ENCODE data around the gene CCDC116.

CCDC116 gene

GRCh38 chr22:21646608-21647590, 14.3 kb downstream of the CCDC116 start:
- Histone ChIP-seq H4K20me1 (ENCODE audit: insufficient read depth, low read length) (no peaks in the 10 kb centered on the region), H2AFZ (ENCODE audit: low read length) (no peak overlapping the region), H3K4me2 (ENCODE audit: low read depth, low read length) (no peak overlapping the region), H3K36me3 (replicated peaks; ENCODE audit: insufficient read depth, low read length) (no peaks in the 10 kb centered on the region), H3F3A (ENCODE audit: insufficient read depth, low read length) (peaks cover 20% of the 10 kb centered on the region), H3K9me3 (replicated peaks; ENCODE audit: insufficient read depth, low read length) (no peaks in the 10 kb centered on the region), H3K27ac (ENCODE audit: low read length) (no peak overlapping the region), H3K9me2 (replicated peaks; ENCODE audit: insufficient read depth, low read length) (no peaks in the 10 kb centered on the region), H3K79me2 (ENCODE audit: low read length) (peaks cover 13% of the 10 kb centered on the region), H3K4me3 (ENCODE audit: low read length) (no peak overlapping the region), H3K9ac (ENCODE audit: low read length) (no peak overlapping the region), H3K27me3 (replicated peaks; ENCODE audit: insufficient read depth, low read length) (no peaks in the 10 kb centered on the region), H3K4me1 (ENCODE audit: low read length) (peaks cover 7% of the 10 kb centered on the region)
- peak; percentile 80 for DNase-seq
- TF ChIP-seq CTCF (IDR thresholded peaks at IDR 0.05; ENCODE audit: low read length): peak; percentile 86
- no peak for TF ChIP-seq EZH2 (optimal IDR thresholded peaks at IDR 0.05; ENCODE audit: low read depth, low read length)
- no peak for TF ChIP-seq EZH2phosphoT487 (IDR thresholded peaks at IDR 0.05; ENCODE audit: low read length)

GRCh38 chr22:21650280-21650679, 17.7 kb downstream of the CCDC116 start:
- H3K27ac ChIP-seq (ENCODE audit: low read length): no peak overlapping the region
- no peaks in the 10 kb centered on the region for H3K9me3 ChIP-seq (replicated peaks; ENCODE audit: insufficient read depth, low read length)
- H3F3A ChIP-seq (ENCODE audit: insufficient read depth, low read length): peaks cover 15% of the 10 kb centered on the region
- no peaks in the 10 kb centered on the region for H3K9me2 ChIP-seq (replicated peaks; ENCODE audit: insufficient read depth, low read length)
- DNase-seq: no peak
- H4K20me1 ChIP-seq (ENCODE audit: insufficient read depth, low read length): no peaks in the 10 kb centered on the region
- peaks cover 11% of the 10 kb centered on the region; the same call in 1 of the 2 replicates for H3K79me2 ChIP-seq (ENCODE audit: low read length)
- TF ChIP-seq EZH2phosphoT487 (IDR thresholded peaks at IDR 0.05; ENCODE audit: low read length) (no peak), EZH2 (optimal IDR thresholded peaks at IDR 0.05; ENCODE audit: low read depth, low read length) (no peak), CTCF (IDR thresholded peaks at IDR 0.05; ENCODE audit: low read length) (no peak)
- H3K27me3 ChIP-seq (replicated peaks; ENCODE audit: insufficient read depth, low read length): no peaks in the 10 kb centered on the region
- H3K4me2 ChIP-seq (ENCODE audit: low read depth, low read length): no peak overlapping the region
- peaks cover 7% of the 10 kb centered on the region for H3K4me1 ChIP-seq (ENCODE audit: low read length)
- H3K36me3 ChIP-seq (replicated peaks; ENCODE audit: insufficient read depth, low read length): no peaks in the 10 kb centered on the region
- no peak overlapping the region for H3K9ac ChIP-seq (ENCODE audit: low read length)
- H2AFZ ChIP-seq (ENCODE audit: low read length): no peak overlapping the region
- H3K4me3 ChIP-seq (ENCODE audit: low read length): no peak overlapping the region

- Histone ChIP-seq H3F3A (ENCODE audit: insufficient read depth, low read length) (peaks cover 15% of the 10 kb centered on the region), H2AFZ (ENCODE audit: low read length) (peak overlapping the region; percentile 100), H3K4me1 (ENCODE audit: low read length) (peaks cover 7% of the 10 kb centered on the region), H3K27me3 (replicated peaks; ENCODE audit: insufficient read depth, low read length) (no peaks in the 10 kb centered on the region), H3K9me3 (replicated peaks; ENCODE audit: insufficient read depth, low read length) (no peaks in the 10 kb centered on the region), H3K4me3 (ENCODE audit: low read length) (peak overlapping the region; percentile 91), H3K36me3 (replicated peaks; ENCODE audit: insufficient read depth, low read length) (no peaks in the 10 kb centered on the region), H3K4me2 (ENCODE audit: low read depth, low read length) (peak overlapping the region; percentile 100), H3K9ac (ENCODE audit: low read length) (peak overlapping the region; percentile 70), H3K9me2 (replicated peaks; ENCODE audit: insufficient read depth, low read length) (no peaks in the 10 kb centered on the region), H3K27ac (ENCODE audit: low read length) (peak overlapping the region; percentile 48; the same call in 1 of the 2 replicates), H4K20me1 (ENCODE audit: insufficient read depth, low read length) (no peaks in the 10 kb centered on the region), H3K79me2 (ENCODE audit: low read length) (peaks cover 11% of the 10 kb centered on the region; the same call in 1 of the 2 replicates)
- DNase-seq: no peak
- TF ChIP-seq EZH2 (optimal IDR thresholded peaks at IDR 0.05; ENCODE audit: low read depth, low read length) (no peak), EZH2phosphoT487 (IDR thresholded peaks at IDR 0.05; ENCODE audit: low read length) (no peak), CTCF (IDR thresholded peaks at IDR 0.05; ENCODE audit: low read length) (no peak)
Measured at GRCh38 chr22:21650823-21651520, 18.4 kb downstream of the CCDC116 start.

Measured in MM.1S (cell line).